Left ventricle myocardium inferior (tissue), 1 donor: ENCODE measurements around the gene CDC42BPG. TPM values are rescaled to one million over a fixed set of nuclear protein-coding genes. Genes with fewer than 3 reads are reported as not detected.

Source experiments
- DNase-seq: peaks from one replicate; pipeline ENCODE4 v3.0.0-alpha.2; 2020
- H3K27ac ChIP-seq: fragments of 200-600 bp; replicated peaks from 2 replicates; pipeline ENCODE4 v1.8.0; 2021
- H3K27me3 ChIP-seq: fragments of 200-600 bp; 2 replicates; pipeline ENCODE4 v1.8.0; 2021; ENCODE audit warnings: low read depth
- H3K36me3 ChIP-seq: fragments of 200-600 bp; 2 replicates; pipeline ENCODE4 v1.8.0; 2021
- H3K4me1 ChIP-seq: fragments of 200-600 bp; 2 replicates; pipeline ENCODE4 v1.8.0; 2021
- H3K4me3 ChIP-seq: fragments of 200-600 bp; 2 replicates; pipeline ENCODE4 v1.8.0; 2021; ENCODE audit warnings: mild to moderate bottlenecking, moderate library complexity
- H3K9me3 ChIP-seq: fragments of 200-600 bp; replicated peaks from 2 replicates; pipeline ENCODE4 v1.8.0; 2021
- intact Hi-C: fragments of 100-400 bp; cut with micrococcal nuclease; formaldehyde crosslinking; loops from one replicate; pipeline ENCODE4 v1.11.0; 2022
- total RNA-seq: library from RNA; stranded (reverse); fragmentation: NEBNext Ultra II Directional; extraction: Animal tissue kit (Norgen Biotek cat#: 25700); gene quantifications from one replicate; pipeline ENCODE4 v1.2.1, GENCODE V29; 2021
- TF ChIP-seq, protein P1 (sequence below): fragments of 200-600 bp; IDR thresholded peaks from 2 replicates; pipeline ENCODE4 v1.8.0; 2021; ENCODE audit warnings: antibody characterized with exemption, mild to moderate bottlenecking, borderline replicate concordance
- donor health status: DM: no; HTN: yes; CAD: no; lungs with severe emphysema.

The CDC42BPG gene
- total RNA-seq, 1 donor from 2014 or later: 1.1 TPM

DNA sequence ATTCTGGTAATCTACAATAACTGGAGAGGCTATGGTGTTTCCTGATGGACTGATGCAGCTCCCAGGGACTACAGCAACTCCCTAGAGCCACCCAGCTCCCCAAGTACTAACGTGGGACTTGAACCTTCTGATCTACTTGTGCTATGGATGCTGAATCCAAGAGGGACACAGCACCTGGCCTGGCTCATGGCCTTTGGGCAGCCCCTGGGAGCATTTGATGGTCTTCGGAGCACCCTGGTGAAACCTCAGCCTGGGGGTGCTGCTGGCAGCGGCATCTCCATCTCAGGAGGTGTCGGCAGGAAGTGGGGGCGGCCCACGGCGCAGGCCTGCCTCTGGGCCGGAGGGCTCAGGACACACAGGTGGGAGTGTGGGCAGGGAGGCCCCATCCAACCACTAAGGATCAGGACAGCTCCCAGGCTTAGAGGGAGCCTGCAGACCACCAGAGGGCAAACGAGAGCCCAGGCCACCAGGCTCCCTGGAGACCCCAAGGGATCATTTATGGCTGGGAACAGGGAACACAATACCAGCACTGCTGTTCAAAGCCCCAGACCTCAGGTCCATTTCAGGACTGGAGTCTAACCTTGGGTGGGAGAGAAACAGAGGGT, 25.2 kb upstream of the CDC42BPG start:
- Histone ChIP-seq H3K36me3 (peaks cover 48% of the 10 kb centered on the region), H3K9me3 (no peaks in the 10 kb centered on the region), H3K27ac (peak overlapping the region; percentile 93), H3K4me3 (peak overlapping the region; percentile 54), H3K4me1 (peaks cover 100% of the 10 kb centered on the region), H3K27me3 (no peaks in the 10 kb centered on the region)
- TF ChIP-seq, protein P1, sequence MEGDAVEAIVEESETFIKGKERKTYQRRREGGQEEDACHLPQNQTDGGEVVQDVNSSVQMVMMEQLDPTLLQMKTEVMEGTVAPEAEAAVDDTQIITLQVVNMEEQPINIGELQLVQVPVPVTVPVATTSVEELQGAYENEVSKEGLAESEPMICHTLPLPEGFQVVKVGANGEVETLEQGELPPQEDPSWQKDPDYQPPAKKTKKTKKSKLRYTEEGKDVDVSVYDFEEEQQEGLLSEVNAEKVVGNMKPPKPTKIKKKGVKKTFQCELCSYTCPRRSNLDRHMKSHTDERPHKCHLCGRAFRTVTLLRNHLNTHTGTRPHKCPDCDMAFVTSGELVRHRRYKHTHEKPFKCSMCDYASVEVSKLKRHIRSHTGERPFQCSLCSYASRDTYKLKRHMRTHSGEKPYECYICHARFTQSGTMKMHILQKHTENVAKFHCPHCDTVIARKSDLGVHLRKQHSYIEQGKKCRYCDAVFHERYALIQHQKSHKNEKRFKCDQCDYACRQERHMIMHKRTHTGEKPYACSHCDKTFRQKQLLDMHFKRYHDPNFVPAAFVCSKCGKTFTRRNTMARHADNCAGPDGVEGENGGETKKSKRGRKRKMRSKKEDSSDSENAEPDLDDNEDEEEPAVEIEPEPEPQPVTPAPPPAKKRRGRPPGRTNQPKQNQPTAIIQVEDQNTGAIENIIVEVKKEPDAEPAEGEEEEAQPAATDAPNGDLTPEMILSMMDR: peak; percentile 54
- no peak for DNase-seq
- intact Hi-C loops: no loop called here

DNA sequence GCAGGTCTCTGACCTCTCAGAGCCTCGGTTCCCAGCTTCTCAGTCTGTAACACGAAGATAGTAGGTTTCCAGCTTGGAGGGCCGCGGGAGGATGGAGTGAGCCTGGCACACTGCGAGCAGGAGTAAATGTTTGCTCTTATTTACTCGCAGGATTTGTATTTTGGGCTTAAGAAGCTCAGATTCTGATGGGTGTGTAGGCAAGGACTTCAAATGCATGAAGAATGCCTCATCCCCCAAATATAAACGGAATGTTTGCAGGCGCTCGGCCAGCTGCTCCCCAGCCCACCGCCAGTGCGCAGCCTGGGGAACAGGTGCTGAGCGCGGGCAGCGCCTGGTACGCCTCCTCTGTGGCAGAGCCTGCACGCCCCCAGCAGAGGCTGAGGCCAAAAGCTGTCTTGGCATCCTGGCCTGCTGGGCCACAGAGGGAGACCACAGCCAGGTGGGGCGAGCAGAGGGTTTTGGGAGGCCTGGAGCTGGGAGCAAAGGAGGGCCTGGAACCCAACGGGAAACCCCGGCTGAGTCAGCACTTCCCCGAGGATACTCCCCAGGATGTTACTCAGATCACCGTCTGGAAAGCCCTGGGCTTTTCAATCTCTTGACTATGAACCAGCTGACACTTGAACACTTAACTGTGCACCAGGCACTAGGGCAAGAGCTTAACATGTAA, 24.6 kb upstream of the CDC42BPG start:
- no peak for DNase-seq
- Histone ChIP-seq H3K9me3 (no peaks in the 10 kb centered on the region), H3K4me3 (peak overlapping the region; percentile 54), H3K27me3 (no peaks in the 10 kb centered on the region), H3K27ac (peak overlapping the region; percentile 93), H3K4me1 (peaks cover 100% of the 10 kb centered on the region), H3K36me3 (peaks cover 41% of the 10 kb centered on the region)
- intact Hi-C loops: no loop called here
- TF ChIP-seq, protein P1: no peak

DNA sequence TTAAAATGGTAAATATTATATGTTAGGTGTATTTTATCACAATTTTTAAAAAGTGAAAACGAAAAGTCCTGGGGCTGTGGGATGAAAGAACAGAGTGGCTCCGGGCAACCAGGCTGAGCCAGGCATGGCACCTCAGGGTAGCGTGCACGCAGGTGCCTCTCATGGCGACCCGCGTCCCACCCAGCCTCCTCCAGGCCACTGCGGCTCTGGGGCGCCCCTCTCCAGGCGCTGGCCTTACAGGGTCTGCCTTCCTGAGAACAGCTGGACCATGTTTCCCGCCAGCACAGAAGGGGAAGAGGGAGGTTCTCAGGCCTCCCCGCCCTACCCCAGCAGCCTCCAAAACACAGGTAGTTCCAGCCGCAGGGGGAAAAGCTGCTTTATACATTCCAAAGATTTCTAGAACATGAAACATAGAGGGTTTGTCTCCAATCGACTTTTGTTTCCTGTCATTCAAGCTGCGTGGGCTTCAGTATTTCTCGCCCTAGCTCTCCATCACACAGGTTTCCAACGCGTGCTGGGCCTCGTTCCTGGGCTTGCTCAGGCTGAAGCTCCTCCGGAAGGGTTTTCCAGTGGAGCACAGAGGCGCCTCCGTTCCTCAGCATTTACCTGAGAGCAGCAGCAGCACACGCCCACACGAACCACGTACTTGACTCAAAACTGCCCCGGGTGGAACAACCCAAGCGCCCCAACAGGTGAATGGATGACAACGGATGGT, 23.5 kb upstream of the CDC42BPG start:
- Histone ChIP-seq H3K27ac (peak overlapping the region; percentile 93), H3K27me3 (no peaks in the 10 kb centered on the region), H3K4me1 (peaks cover 100% of the 10 kb centered on the region), H3K36me3 (peaks cover 30% of the 10 kb centered on the region), H3K4me3 (peak overlapping the region; percentile 3), H3K9me3 (no peaks in the 10 kb centered on the region)
- intact Hi-C loops: no loop called here
- TF ChIP-seq, protein P1: no peak
- DNase-seq: no peak

DNA sequence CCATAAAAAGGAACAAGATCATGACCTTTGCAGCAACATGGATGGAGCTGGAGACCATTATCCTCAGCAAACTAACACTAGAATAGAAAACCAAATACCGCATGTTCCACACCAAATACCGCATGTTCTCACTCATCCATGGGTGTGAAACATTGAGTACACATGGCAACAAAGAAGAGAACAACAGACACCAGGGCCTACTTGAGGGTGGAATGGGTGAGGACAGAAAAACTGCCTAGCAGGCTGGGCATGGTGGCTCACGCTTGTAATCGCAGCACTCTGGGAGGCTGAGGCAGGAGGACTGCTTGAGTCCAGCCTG, 21.7 kb upstream of the CDC42BPG start:
- peaks cover 100% of the 10 kb centered on the region for H3K4me1 ChIP-seq
- TF ChIP-seq, protein P1: no peak
- no peak overlapping the region for H3K4me3 ChIP-seq
- H3K27me3 ChIP-seq: no peaks in the 10 kb centered on the region
- H3K9me3 ChIP-seq: no peaks in the 10 kb centered on the region
- intact Hi-C loops: no loop called here
- peaks cover 13% of the 10 kb centered on the region for H3K36me3 ChIP-seq
- DNase-seq: no peak
- H3K27ac ChIP-seq: peak overlapping the region; percentile 93

DNA sequence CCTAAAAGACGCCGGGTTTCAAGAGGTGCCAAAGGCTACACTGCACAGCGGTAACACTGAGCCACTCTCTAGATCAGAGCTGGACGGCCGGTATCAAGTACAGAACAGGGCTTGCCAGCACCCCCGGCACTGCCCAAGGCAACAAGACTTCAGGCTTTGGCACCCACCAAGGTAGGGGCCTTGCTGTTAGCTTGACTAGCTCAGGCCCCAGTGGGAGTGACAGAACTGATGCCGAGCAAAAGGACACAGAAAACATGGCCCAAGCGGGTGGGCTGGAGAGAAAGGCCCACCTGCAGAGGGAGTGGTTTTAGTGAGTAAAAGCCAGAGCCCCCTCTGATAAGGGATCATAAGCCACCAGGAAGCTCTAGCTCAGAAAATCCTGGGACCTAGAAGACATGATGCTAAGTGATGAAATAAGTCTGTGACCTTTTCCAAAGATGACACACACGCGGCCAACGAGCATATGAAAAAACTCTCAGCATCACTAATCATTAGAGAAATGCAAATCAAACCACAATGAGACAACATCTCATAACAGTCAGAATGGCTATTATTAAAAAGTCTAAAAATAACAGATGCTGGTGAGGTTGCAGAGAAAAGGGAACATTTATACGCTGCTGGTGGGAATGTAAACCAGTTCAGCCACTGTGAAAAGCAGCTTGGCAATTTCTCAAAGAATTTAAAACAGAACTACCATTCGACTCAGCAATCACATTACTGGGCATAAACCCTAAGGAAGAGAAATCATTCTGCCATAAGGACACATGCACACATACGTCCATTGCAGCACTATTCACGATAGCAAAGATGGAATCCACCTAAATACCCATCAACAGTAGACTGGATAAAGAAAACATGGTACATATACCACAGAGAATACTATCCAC, 21.1 kb upstream of the CDC42BPG start:
- intact Hi-C loops: no loop called here
- no peak for DNase-seq
- no peaks in the 10 kb centered on the region for H3K9me3 ChIP-seq
- no peaks in the 10 kb centered on the region for H3K27me3 ChIP-seq
- TF ChIP-seq, protein P1: no peak
- peak overlapping the region; percentile 49 for H3K4me3 ChIP-seq
- H3K4me1 ChIP-seq: peaks cover 100% of the 10 kb centered on the region
- H3K27ac ChIP-seq: peak overlapping the region; percentile 93
- H3K36me3 ChIP-seq: peaks cover 7% of the 10 kb centered on the region
